ENCODE data around the gene C10orf120.

GRCh38 chr10:122702275-122702674 lies 2.6 kb upstream of the C10orf120 start:
- TF ChIP-seq POLR2A (IDR thresholded peaks at IDR 0.05): no peak
- TF ChIP-seq CTCF (IDR thresholded peaks at IDR 0.05 in 8 of 11, conservative IDR thresholded peaks at IDR 0.05 in 3 of 11): no peak
- TF ChIP-seq POLR2AphosphoS5 (IDR thresholded peaks at IDR 0.05): no peak
